Ishikawa (cell line): ENCODE measurements around the gene ZMYND11.

Experiments used
- CEBPB ChIP-seq: IDR thresholded peaks from 2 replicates; pipeline ENCODE4 v1.6.1; 2012
- CREB1 ChIP-seq: IDR thresholded peaks from 2 replicates; pipeline ENCODE4 v1.6.1; 2012; ENCODE audit warnings: low read depth
- EGR1 ChIP-seq: IDR thresholded peaks from 2 replicates; pipeline ENCODE4 v1.6.1; 2012
- EP300 ChIP-seq: IDR thresholded peaks from 2 replicates; pipeline ENCODE4 v1.6.1; 2012; ENCODE audit warnings: borderline replicate concordance
- FOXM1 ChIP-seq: IDR thresholded peaks from 2 replicates; pipeline ENCODE4 v1.6.1; 2012; ENCODE audit warnings: low read depth, borderline replicate concordance
- MAX ChIP-seq: IDR thresholded peaks from 2 replicates; pipeline ENCODE4 v1.6.1; 2012
- NFIC ChIP-seq: IDR thresholded peaks from 2 replicates; pipeline ENCODE4 v1.6.1; 2012
- RAD21 ChIP-seq: IDR thresholded peaks from 2 replicates; pipeline ENCODE4 v1.6.1; 2012; ENCODE audit warnings: low read depth
- REST ChIP-seq: IDR thresholded peaks from 2 replicates; pipeline ENCODE4 v1.6.1; 2012; ENCODE audit warnings: low read depth, mild to moderate bottlenecking
- TAF1 ChIP-seq: IDR thresholded peaks from 2 replicates; pipeline ENCODE4 v1.6.1; 2012; ENCODE audit warnings: low read depth, mild to moderate bottlenecking
- TCF12 ChIP-seq: IDR thresholded peaks from 2 replicates; pipeline ENCODE4 v1.6.1; 2012; ENCODE audit warnings: low read depth
- TEAD4 ChIP-seq: IDR thresholded peaks from 2 replicates; pipeline ENCODE4 v1.6.1; 2012
- USF1 ChIP-seq: IDR thresholded peaks from 2 replicates; pipeline ENCODE4 v1.6.1; 2012
- YY1 ChIP-seq: IDR thresholded peaks from 2 replicates; pipeline ENCODE4 v1.6.1; 2012; ENCODE audit warnings: low read depth
- ZBTB7A ChIP-seq: IDR thresholded peaks from 2 replicates; pipeline ENCODE4 v1.6.1; 2012; ENCODE audit warnings: low read depth

The ZMYND11 gene

GRCh38 chr10:112246-112645 lies 23.0 kb upstream of the ZMYND11 start:
- TF ChIP-seq TEAD4 = peak; percentile 29; the same call in 1 of the 2 replicates
- 0 out of 2 replicates have a peak, but pooled peaks have one; percentile 33 for TF ChIP-seq USF1
- TF ChIP-seq RAD21 = no peak

- TF ChIP-seq REST (no peak), USF1 (no peak), ZBTB7A (no peak), TCF12 (no peak), NFIC (no peak), CEBPB (no peak), RAD21 (no peak), TAF1 (no peak), FOXM1 (no peak), YY1 (no peak), TEAD4 (no peak), MAX (no peak)
These were observed 10.4 kb upstream of the ZMYND11 start for GRCh38 chr10:124874-125273.

GRCh38 chr10:127612-128432 lies 7.4 kb upstream of the ZMYND11 start:
- TF ChIP-seq REST (no peak), TAF1 (no peak), ZBTB7A (no peak), EGR1 (no peak), CREB1 (no peak)

DNA sequence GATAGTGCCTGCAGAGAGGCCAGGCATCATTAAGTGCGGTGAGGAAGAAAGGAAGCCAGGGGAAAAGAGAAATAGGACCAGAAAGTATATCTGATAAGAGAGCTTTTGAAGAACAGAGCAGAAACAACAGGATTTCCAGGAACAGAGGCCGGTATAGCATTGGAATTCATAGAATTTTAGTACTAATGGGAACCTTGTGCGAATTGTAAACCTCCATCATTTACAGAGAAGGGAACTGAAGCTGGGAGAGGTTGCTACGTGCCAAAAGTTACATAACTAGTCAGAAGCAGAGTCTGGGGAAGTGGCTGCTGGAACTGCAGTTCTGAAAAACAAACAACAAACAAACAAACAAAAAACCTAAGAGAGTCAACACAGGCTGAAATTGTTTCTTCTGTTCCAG lies 5.4 kb upstream of the ZMYND11 start:
- no peak for TF ChIP-seq TCF12
- no peak for TF ChIP-seq TEAD4
- TF ChIP-seq EGR1 = no peak
- no peak for TF ChIP-seq REST
- no peak for TF ChIP-seq EP300
- no peak for TF ChIP-seq FOXM1
- TF ChIP-seq CREB1 = no peak
- no peak for TF ChIP-seq TAF1
- TF ChIP-seq USF1 = no peak
- no peak for TF ChIP-seq RAD21
- no peak for TF ChIP-seq NFIC
- TF ChIP-seq YY1 = no peak
- TF ChIP-seq ZBTB7A = no peak
- TF ChIP-seq MAX = no peak
- TF ChIP-seq CEBPB = no peak
